ENCODE results near the gene IGFL3. TPM values are rescaled to one million over a fixed set of nuclear protein-coding genes. Genes with fewer than 3 reads are reported as not detected.

Gene IGFL3
- total RNA-seq, 2 experiments from 2014 or later: not detected

Other genes starting within 250 kb of the IGFL3 start
- gene IRF2BP1, start 238.5 kb downstream of the IGFL3 start, total RNA-seq: 10 to 100 TPM; 18.0 to 19.1 TPM
- gene MYPOP, start 222.1 kb downstream of the IGFL3 start, total RNA-seq: 10 to 100 TPM; 10.4 to 11.3 TPM
- not detected for gene NANOS2, start 209.9 kb downstream of the IGFL3 start, total RNA-seq
- not detected for gene NOVA2, start 150.8 kb downstream of the IGFL3 start, total RNA-seq
- gene CCDC61, start 129.2 kb downstream of the IGFL3 start, total RNA-seq: 10 to 100 TPM; 26.3 to 29.2 TPM
- not detected for gene PGLYRP1, start 101.6 kb downstream of the IGFL3 start, total RNA-seq
- gene IGFL4, start 83.7 kb downstream of the IGFL3 start, total RNA-seq: not detected
- not detected for gene IGFL2, start 23.6 kb upstream of the IGFL3 start, total RNA-seq
- not detected for gene IGFL1, start 105.1 kb upstream of the IGFL3 start, total RNA-seq
- not detected for gene HIF3A, start 172.4 kb upstream of the IGFL3 start, total RNA-seq
- 100 to 1,000 TPM; 118 to 126 TPM for gene PPP5C, start 222.4 kb upstream of the IGFL3 start, total RNA-seq

All from activated CD8-positive, alpha-beta T cell treated with anti-CD3 and anti-CD28 coated beads, Interleukin-2, amount 10 ng/mL, durations not matched to agents 7 days and 5 days (primary cell).